Activated CD4-positive, alpha-beta T cell treated with anti-CD3 and anti-CD28 coated beads, Interleukin-2, Interleukin-4, amounts not matched to agents 100 ng/mL and 50 ng/mL, durations not matched to agents 16 hours and 8 hours (primary cell): ENCODE data around the gene NEGR1.

Experiments
- DNase-seq: peaks from one replicate; pipeline ENCODE4 v3.0.0-alpha.2; 2020; ENCODE audit warnings: low spot score

Gene NEGR1

GRCh38 chr1:71625004-71625403, 657.3 kb downstream of the NEGR1 start:
- no peak for DNase-seq

DNA sequence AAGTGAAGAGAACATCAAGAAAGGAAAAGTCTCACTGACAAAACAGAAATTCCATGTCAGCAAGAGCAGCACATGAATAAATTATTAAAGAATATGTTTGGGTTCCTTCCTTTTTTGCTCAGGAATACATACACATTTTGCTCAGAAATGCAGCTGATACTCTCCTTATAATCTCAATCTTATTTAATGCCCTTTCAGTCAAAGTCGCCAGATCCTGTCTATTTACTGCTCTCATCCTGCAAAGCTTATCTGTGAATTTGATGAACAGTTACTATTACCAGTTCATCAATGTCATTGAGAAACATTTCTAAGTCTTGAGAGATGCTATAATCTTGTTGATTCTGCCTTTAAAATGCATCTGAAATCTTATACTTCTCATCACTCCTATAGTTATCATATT, 658.5 kb downstream of the NEGR1 start:
- DNase-seq = no peak

DNA sequence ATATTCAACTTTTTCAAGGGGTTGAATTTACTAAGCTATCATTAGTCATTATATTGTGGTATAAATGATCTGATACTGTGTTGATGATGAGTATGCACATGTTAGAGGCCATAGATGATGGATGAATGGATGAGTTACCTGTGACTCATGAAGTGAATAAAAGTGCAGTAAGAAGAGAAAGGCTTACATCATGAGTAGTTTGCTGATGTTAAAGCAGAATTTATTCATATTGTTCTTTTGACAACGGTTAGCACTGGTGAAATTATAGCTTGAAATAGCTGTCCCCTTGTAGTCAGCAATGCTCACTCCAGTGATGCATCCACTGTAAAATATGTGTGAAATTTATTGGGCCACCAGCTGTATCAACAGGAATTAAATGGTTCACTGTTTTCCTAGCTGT, 660.6 kb downstream of the NEGR1 start:
- no peak for DNase-seq

- no peak for DNase-seq
These were observed 663.4 kb downstream of the NEGR1 start for GRCh38 chr1:71618766-71619530.

DNA sequence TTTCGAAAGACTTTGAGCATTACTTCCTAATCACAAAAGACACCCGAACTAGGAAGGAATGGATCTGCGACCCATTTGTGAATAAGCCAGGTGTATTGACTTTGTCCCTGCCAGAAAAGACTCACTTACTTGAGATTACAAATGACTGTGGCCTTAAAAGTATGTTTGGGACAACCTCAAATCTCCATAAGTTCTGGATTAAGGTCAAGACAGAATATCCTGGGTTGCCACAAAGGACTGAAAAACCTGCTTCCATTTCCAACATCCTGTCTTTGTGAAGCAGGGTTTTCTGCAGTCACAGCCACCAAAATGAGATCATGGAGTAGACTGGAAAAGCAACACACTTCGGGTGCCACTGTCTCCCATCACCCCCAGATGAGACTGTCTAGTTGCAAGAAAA, 664.1 kb downstream of the NEGR1 start:
- no peak for DNase-seq

DNA sequence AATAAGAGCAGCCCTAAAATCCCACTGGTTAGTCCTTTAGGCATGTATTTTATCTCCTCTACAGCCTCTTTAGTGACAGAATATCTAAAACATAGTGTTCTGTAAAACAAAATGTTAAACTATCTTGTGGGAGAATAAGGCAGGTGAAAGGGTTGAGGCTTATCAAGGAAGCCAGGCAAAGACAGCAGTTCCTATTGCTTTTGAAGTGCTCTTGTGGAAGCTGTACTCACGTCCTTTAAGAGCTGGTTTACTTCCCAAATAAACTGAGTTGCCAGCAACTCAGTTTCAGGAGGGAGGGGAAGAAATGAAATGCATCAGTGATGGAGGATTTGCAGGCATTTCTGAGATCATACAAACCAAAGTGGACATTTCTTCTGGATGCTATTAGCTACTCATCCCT, 671.9 kb downstream of the NEGR1 start:
- DNase-seq = no peak

- no peak for DNase-seq
These were observed 679.1 kb downstream of the NEGR1 start for GRCh38 chr1:71603044-71603776.

GRCh38 chr1:71600023-71600422, 682.3 kb downstream of the NEGR1 start:
- no peak for DNase-seq

- DNase-seq = no peak
These were observed 683.0 kb downstream of the NEGR1 start for GRCh38 chr1:71599306-71599705.

DNA sequence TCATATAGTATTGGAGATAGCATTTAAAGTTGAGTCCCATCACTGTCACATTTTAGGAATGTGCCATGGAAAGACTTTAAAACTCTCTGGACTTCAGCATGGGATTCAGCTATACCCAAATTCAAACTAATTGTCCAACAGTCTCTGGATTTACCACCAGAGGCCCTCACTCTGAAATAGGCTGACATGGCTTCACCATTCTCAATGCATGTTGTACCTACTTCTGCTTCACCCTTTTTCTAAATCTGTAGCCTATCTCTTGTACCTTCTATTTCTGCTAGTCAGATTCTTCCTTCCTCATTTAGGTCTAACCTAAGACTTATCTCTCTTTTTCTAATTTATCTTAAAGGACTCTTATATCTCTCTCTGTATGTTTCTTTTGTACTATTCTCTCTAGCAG, 688.8 kb downstream of the NEGR1 start:
- DNase-seq = no peak

GRCh38 chr1:71592646-71593274, 689.6 kb downstream of the NEGR1 start:
- no peak for DNase-seq

- DNase-seq = no peak
These were observed 693.3 kb downstream of the NEGR1 start for GRCh38 chr1:71589005-71589404.

DNA sequence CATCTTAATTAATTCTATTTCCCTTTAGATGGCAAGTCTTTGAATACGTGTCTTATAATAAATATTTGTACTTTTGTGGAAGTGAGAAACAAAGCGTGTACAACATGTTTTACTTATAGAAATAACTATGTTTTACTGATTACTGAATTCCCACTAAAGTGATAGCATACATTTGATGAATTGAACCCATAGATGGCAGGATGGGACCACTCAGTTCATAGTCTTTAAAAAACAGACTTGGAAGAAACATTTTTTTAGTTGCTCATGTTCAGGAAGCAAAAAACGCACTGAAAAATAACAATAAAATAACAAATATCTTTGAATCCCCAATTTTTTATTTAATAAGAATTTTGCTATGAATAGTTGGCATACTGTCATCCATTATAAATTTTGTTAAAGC, 694.4 kb downstream of the NEGR1 start:
- no peak for DNase-seq

- DNase-seq = no peak
These were observed 696.3 kb downstream of the NEGR1 start for GRCh38 chr1:71586030-71586429.

GRCh38 chr1:71583756-71584155, 698.6 kb downstream of the NEGR1 start:
- DNase-seq = no peak

DNA sequence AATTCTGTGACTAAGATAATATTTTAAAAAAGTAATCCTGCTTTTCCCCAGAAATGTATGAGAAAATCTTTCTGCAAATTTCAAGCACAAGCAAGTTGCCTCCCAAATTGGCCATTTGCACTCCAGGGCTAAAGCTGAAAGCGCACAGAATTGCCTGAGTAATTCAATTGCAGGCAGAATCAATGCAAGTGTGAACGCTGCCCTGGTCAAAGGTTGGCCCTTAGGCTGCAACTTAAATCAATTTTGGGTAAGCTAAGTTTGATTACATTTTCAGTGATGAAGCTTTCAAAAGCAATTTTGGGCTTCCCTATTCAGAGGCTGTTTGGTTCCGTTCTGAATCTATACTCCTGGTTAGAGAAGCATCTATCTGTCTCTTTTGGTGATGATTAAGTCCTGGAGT, 699.7 kb downstream of the NEGR1 start:
- DNase-seq = no peak

- no peak for DNase-seq
These were observed 704.7 kb downstream of the NEGR1 start for GRCh38 chr1:71577451-71578131.

DNA sequence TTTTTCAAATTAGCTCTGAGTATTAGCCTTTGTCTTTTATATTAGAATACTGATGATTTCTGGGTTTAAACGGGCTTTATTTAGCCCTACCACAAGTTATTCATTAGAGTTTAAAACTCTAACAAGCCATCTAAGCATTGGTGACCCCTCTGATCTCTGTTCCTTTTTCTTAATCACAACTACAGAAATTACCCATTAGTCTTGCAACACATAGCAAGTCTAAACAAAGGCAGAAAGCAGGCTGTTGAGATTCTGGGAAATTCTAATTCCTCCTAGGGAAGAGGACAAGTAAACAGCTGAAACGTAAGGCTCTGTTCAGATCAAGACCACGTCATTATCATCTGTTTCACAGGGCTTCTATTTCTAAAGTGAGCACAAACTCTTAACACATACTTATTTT, 710.3 kb downstream of the NEGR1 start:
- DNase-seq = no peak

DNA sequence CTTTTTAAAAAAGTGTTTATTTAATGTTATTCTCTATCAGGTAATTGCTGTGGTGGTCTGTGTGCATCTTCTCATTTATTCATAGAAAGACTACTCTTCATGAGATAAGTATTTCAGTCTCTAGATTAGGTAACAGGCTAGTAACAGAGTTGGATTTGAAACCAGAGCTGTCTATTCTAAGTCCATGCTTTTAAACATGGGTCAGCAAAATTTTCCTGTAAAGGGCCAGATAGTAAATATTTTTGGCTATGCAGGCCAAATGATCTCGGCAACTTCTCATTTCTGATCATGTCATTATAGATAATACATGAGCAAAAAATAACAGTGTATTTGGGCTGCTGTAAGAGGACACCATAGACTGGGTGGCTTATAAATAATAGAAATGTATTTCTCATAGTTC, 715.9 kb downstream of the NEGR1 start:
- DNase-seq = no peak

- DNase-seq = no peak
These were observed 716.5 kb downstream of the NEGR1 start for GRCh38 chr1:71565831-71566230.

GRCh38 chr1:71565262-71565661, 717.1 kb downstream of the NEGR1 start:
- DNase-seq = no peak

GRCh38 chr1:71562298-71562697, 720.0 kb downstream of the NEGR1 start:
- no peak for DNase-seq

- no peak for DNase-seq
These were observed 720.6 kb downstream of the NEGR1 start for GRCh38 chr1:71561729-71562128.
